NOMO-1 (cell line): ENCODE measurements around the gene EFNA2.
A peak's percentile ranks its signal among the peaks of the same experiment; 100 is the strongest.
"Not testable (repeated sequence)": the region's sequence is repeated elsewhere in the genome, so short reads cannot be mapped to it uniquely, and the experiment has no call there.

Experiments used
- DNase-seq, 2 experiments: peaks; one replicate each; lab custom pipeline; 2025; ENCODE audit not compliant: unreplicated experiment in 2 of 2; lab: John Stamatoyannopoulos, UW

The EFNA2 gene

DNA sequence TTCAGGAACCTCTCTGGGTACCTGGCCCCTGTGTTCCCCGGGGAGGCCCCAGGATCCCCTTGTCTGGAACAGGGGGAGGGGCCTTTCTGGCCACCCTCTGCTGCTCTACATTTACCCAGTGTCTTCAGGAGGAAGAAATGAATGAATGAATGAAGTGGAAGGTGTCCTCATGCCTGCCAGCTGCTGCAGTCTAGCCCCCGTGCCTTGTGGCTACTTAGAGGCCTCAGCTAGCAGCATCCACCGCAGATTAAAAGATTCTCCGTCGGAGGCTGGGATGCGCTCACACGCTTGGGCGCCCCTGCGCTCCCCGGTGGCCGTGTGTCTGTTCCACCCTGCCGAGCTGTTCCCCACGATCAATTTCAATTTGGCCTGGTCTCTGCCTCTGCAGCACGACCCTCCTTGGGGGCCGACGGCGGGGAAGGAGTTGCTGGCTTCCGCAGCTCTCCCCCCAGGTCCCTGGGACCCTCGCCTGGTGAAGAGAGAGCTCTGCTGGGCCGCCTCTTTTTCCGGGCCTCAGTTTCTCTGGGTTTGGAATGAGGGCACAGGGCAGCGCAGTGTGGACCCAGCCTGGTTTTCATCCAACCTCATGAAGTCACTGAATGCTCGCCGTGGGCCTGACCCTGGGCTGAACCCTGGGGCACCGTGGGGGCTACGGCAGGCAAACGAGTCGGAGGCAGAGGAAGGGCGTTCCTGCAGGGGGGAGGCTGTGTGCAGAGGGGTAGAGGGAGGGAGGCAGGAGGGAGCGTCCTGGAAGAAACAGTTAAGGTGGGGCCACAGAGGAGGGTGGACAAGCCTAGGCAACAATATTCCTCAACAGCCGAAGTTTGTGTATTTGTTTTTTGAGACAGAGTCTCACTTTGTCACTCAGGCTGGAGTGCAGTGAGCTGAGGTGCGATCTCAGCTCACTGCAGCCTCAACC lies 28.3 kb downstream of the EFNA2 start:
- DNase-seq = no peak

DNA sequence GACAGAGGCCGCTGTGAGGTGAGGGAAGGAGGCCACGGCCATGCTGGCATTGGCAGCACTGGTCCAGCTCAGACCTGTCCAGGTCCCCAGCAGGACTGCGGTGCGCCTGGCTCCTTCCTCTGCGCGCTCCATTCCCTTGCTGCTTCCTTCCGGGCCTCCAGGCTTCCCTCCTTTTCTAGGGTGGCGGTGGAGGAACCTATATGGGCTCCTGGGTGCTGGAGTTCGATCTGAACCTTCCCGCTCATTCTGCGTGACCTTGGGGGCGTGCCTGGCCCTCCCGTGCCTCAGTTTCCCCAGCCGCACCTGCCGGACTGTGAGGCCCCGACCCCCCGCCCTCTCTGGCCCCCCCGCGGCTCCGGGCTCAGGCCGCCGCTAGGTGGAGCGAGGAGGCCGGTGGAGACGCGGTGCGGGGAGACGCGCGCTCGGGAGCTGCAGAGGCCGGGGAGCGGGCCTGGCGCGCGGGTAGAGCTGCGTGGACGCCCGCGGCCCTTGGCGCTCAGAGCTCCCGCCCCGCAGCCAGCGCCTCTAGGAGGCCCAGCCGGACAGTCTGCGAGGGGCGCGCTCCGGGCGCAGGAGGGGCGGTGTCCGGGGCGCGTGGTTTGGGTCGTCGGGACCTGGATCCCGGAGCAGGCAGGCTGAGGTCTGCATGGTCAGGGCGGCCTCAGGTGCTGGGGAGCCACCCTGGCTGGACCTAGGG lies 29.9 kb downstream of the EFNA2 start:
- DNase-seq = peak; percentile 33 to 49

DNA sequence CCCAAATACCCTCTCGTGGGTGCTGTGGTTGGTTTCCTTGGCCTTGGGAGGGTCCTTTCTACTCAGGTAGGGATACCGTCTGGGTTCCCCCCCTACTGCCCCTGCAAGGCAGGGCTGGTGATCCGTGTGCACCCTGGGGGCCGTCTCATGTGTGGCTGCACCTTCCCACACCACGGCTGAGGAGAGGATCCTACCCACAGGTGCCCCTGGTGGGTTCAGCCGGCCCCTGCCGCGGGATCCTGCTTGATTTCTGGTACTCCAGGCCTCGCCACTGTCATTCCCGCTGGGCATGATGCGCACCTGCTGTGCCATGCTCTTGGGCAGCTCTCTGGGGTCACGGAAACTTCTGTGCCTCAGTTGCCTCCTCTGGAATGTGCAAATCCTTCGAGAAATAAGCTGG lies 30.8 kb downstream of the EFNA2 start:
- DNase-seq = no peak

DNA sequence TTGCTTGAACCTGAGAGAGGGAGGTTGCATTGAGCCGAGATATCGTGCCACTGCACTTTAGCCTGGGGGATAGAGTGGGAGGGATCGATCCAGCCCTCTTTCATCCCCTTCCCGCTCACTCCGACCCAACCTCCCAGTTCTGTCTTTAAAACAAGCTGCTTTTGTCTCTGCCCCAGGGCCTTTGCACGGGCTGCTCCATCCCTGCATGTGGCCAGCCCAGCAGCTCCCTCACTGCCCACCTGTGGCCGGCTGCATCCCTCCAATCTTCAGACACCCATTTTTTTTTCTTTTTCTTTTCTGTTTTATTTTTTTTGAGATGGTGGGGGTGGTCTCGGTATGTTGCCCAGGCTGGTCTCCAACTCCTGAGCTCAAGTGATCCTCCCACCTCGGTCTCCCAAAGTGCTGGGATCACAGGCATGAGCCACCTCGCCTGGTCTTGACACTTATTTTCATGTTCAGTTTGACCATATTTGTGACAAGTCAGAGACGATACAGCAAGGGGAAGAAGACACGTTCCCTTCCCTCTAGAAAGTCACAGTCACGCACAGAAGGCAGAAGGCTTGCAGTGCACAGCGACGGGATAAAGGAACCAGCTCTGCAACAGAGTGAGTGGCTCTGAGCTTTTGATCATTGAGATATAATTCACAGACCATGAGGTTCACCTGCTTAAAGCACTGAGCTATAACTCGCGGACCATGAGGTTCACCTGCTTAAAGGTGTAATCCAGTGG lies 31.8 kb downstream of the EFNA2 start:
- peak in 1 of 2 experiments; percentile 46 for DNase-seq

DNA sequence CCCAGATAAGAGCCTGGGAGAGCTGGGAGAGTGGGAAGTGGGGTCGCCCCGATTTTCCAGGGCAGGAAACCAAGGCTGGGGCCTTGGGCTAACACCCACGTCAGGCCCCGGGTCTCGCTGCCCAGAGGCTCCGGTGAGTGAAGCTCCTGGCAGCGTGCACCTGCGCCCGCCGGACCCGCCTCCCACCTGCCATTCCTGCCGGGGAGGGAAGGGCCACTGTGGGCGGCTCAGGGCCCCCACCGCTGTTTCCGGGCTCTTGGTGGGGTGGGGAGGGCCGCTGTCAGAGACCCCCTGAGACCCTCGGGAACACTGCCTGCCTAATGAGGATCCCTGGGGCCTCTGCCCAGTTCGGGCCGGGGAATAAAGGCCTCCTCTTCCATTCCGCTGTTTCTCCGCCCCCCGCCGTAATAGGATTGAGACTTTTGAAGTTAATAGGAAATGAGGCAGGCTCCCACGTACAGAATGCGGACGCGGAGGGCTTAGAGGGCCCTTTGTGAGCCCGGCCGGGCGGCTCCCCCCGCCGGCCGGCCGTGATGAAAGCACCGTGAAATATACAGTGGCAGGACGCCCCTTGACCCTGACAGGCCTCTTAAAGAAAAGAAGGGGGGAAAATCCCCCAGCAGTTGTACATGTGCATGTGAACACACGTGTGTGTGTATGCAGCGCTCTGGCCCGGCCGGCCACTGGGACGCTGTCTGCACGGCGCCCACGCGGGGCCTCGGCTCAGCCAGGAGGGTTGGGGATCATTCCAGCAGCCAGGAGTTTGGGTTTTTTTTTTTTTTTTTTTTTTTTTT lies 33.2 kb downstream of the EFNA2 start:
- DNase-seq = no peak

DNA sequence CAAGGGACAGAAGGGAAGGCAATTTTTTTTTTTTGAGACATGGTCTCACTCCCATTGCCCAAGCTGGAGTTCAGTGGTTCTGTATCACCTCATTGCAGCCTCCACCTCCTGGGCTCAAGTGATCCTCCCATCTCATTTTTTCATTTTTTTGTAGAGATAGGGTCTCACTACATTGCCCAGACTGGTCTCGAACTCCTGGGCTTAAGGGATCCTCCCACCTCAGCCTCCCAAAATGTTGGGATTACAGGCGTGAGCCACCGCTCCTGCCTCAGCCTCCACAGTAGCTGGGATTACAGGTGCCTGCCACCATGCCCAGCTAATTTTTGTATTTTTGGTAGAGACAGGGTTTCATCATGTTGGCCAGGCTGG lies 34.6 kb downstream of the EFNA2 start:
- DNase-seq = not testable (repeated sequence)

DNA sequence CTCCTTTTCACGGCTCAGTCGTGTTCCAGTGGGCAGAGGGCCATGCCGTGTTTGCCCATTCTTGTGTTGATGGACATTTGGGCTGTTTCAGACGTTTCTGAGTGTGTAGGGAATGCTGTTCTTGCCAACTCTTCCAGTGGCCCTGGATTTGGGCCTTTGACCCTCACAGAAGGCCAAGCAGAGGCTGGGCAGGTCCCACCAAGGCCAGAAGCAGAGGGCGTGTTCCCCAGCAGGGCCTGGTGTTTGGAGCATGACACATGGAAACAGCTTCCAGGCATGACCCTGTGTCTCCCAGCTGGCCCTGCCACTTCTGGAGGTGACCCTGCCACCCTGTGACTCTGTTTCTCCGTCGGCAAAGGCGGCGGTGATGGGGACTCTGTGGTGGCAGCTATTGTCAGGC lies 35.9 kb downstream of the EFNA2 start:
- no peak for DNase-seq

DNA sequence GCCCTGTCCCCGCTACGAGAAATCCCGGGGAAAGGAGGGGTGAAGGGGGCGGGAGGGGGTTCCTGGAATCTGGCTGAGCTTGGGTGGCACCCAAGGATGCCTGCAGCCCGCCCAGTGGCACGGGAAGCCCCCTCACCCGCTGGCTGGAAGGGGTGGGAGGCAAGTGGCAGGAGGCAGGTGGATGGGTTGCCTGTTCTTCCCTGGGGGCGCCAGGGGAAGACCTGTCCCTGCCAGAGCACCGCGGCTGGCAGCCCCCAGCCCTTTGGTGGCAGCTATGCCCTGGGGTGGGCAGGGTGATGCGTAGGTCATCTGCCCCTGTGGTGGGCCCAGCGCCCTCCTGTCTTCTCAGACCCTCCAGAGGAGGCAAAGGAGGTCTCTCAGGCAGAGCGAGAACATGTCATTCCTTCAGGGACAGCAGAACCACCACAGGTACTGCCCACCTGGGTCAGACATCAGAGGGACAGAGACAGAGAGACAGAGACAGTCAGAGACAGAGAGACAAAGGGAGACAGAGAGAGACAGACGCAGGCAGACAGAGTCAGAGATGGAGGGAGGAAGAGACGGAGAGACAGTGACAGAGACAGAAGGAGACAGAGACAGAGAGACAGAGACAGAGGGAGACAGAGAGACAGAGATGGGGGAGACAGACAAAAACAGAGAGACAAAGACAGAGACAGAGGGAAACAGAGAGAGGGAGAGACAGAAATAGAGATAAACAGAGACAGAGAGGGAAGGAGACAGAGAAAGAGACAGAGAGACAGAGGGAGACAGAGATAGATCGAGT lies 36.7 kb downstream of the EFNA2 start:
- DNase-seq = no peak

DNA sequence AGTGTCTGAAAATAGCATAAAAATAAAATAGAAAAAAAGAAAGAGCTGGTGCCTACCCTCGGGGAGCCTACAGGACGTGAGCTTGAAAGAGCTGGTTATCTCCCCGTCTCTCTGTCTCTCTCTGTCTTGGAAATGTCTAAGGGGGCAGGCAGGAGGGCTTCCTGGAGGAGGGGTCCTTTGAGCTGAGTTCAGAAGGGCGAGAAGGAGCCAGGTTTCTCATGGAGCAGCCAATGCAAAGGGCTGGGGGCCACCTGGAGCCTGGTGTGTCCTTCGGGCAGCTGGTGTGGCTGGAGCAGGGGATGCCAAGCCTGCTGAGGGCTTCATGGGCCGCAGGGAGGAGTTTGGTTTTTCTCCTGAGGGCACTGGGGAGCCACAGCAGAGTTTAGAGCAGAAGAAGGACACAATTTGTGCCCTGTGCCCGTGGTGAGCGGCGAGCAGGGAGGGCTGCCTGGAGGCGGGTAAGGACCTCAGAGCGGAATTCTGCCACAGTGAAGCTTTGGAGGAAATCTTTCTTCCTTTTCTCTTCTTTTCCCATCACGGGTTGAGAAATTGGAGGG lies 38.7 kb downstream of the EFNA2 start:
- DNase-seq = no peak

DNA sequence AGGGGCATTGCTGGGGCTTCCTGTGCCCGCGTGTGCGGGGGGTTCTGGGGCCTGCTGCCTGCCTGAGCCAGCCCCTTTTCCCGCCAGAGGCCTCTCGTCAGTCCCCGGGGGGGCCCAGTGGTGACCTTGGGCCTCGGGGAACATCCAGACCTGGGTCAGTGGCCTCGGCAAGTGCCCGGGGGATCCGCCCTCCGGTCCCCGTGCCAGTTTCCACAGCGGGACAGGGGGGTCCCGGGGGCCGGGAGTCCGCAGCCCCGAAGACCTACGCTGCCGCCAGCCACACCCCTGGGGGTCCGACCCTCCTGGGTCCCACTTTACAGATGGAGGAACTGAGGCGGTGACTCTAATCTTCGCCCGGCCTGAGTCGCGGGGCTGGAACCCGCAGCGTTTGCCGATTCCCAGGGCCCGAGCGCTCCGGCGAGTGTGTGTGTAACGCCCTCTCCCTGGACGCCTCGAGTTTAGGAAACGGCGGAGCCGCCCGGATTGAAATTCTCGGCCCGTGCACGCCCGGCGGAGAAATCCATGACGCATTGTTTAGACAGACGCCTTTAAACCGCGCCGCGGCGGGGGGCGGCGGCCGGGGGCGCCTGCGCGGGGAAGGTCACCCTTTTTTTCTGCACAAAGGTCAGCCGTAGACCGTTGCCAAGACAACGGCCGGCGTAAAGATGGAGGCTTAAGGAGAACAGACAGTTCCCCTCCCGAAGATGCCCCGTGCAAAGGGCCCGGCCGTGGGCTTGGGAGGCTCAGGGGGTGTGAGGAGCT lies 39.3 kb downstream of the EFNA2 start:
- DNase-seq = peak; percentile 36 to 48

DNA sequence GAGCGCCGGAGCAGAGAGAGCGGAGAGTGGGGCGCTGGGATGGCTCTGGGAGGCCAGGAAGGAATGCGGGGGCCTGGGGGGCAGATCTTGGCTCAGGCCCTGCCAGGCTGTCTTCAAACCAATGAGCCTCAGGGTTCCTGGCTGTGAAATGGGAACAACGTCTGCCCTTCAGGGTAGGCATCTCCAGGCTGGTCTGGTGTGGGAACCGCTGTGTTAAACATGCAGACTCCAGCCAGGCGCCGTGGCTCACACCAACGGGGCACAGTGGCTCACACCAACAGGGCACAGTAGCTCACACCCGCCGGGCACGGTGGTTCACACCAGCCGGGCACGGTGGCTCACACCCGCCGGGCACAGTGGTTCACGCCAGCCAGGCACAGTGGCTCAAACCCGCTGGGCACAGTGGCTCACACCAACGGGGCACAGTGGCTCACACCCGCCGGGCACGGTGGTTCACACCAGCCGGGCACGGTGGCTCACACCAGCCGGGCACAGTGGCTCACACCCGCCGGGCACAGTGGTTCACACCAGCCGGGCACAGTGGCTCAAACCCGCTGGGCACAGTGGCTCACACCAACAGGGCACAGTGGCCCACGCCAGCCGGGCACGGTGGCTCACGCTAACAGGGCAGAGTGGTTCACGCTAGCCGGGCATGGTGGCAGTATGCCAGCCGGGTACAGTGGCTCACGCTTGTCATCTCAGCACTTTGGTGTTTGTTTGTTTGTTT lies 40.1 kb downstream of the EFNA2 start:
- DNase-seq = no peak

DNA sequence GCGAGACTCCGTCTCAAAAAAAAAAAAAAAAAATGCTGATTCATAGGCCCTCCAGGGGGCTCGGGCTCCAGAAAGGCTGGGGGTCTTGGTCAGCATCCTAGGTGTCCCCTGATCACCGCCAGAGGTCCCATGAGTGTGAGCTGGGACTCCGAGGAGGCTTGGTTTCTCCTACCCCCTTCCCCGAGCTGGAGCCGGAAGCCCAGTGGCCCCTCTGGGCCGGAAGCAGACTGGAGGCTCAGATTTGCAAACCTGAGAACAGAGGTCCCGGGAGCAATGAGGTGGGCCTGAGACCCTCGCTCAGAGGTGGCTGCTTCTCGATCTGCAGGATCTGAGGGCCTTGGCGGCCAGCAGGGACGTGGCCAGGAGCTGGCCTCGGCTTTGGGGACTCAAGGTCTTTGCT lies 41.5 kb downstream of the EFNA2 start:
- DNase-seq = no peak

DNA sequence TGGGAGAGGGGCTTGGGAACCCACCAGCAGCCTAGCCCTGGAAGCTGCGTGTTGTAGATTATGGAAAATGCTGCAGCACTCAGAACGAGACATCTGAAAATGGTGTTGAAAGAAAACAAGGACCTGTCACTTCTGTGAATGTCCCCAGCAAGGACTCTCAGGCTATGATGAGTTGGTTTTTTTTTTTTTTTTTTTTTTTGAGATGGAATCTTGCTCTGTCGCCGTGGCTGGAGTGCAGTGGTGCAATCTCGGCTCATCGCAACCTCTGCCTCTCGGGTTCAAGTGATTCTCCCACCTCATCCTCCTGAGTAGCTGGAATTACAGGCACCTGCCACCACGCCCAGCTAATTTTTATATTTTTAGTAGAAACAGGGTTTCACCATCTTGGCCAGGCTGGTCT lies 46.5 kb downstream of the EFNA2 start:
- DNase-seq = not testable (repeated sequence)

DNA sequence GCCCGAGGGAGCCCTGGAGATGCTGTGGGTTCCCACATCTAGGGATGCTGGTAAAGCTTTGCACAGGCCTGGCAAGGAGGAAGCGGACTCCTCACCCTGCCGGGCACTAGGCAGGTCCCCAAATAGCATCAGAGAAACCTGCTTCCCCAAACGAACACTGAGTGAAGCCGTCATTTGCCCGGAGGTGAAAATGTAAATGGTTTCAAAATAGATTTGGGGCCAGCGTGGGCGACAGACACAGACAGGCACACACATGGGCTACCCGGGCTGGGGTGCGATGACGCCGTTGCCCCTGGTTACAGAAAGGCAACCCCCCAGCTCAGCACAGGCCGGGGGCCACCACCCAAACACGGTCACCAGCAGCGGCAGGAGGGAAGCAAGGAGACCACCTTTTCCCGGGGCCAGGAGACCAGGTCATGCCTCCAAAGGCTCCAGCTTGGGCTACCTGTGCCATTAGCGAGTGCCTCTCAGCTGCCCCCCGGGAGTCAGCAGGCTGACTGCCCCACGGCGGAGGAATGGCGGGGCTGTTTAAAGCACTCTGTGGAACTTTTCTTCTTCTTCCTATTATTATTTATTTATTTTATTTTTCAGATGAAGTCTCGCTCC lies 50.5 kb downstream of the EFNA2 start:
- DNase-seq = no peak

DNA sequence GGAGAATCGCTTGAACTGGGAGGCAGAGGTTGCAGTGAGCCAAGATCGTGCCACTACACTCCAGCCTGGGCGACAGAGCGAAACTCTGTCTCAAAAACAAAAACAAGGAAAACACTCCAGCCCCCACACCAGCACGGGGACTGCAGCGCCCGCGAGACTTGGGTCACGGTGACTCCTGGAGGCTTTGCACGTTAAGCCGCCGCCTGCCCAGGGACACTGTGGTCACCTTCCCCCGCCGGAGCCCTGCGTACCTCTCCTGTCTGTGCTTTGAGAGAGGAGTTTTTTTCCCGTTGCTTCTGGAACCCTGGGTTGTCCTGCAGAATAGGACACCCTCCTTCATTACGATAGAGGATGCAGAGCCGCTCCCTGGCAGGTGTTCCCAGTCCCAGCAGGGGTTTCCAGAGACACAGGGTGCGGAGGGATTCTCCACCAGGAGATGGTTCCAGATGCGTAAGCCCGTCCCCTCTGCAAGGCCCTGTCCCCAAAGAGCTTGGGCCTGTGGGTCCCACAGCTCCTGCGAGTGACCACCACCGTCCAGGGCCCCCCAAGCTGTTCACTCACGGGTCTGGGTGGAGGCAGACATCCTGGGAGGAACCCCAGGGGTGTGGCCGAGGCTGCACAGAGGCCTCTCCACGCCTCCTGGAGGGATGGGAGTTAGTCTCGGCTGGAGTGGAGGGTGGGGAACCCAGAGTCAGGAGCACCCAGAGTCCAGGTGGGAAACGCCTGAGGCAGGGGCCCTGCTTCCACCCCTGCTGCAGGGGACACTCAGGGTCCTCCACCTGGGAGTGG lies 55.2 kb downstream of the EFNA2 start:
- no peak for DNase-seq

DNA sequence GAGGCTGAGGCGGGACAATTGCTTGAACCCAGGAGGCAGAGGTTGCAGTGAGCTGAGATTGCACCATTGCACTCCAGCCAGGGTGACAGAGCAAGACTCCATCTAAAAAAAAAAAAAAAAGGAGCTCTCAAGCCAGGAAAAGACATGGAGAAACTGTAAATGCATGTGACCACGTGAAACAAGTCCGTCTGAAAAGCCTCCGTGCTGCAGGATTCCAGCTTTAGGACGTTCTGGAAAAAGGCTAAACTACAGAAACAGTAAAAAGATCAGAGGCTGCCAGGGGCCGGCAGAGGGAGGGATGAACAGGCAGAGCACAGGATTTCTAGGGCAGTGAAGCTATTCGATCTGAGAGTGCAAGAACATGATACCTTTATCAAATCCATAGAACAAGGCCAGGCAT lies 57.4 kb downstream of the EFNA2 start:
- DNase-seq = no peak

DNA sequence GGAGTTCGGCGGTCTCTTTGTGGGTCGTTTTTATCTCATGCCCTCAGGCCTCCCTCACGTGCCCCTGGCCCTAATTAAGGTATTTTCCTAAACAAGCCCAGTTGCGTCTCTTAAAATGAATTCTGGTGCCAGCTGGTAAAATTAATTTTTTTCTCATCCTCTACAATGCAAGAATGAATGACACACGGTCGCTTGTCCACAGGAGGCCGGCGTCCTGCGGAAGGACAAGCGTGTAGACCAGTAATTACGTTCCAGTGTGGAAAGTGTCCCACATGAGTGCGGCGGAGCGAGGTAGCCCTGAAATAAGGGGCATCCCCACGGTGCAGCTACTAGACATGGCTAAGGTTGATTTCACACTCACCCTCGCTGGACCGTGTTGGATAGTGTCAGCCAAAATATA lies 63.5 kb downstream of the EFNA2 start:
- DNase-seq = no peak
